Suprapubic skin (tissue), 4 donors: ENCODE data around the gene FKBP3. TPM values are rescaled to one million over a fixed set of nuclear protein-coding genes. Genes with fewer than 3 reads are reported as not detected.

Experiments
- DNase-seq, 2 donors: peaks; one replicate each; pipeline ENCODE4 v3.0.0-alpha.2; 2019; ENCODE audit warnings: low spot score in 2 of 2
- H3K27ac ChIP-seq: fragments of 200-600 bp; sonication (generic); one replicate; pipeline ENCODE4 v1.5.1; 2019
- H3K27me3 ChIP-seq: fragments of 200-600 bp; sonication (generic); one replicate; pipeline ENCODE4 v1.5.1; 2019
- H3K36me3 ChIP-seq: fragments of 200-600 bp; sonication (generic); one replicate; pipeline ENCODE4 v1.5.1; 2019
- H3K4me1 ChIP-seq: fragments of 200-600 bp; sonication (generic); one replicate; pipeline ENCODE4 v1.5.1; 2019
- H3K4me3 ChIP-seq: fragments of 200-600 bp; sonication (generic); one replicate; pipeline ENCODE4 v1.5.1; 2019; ENCODE audit warnings: mild to moderate bottlenecking
- H3K9me3 ChIP-seq: fragments of 200-600 bp; sonication (generic); one replicate; pipeline ENCODE4 v1.5.1; 2019
- CTCF ChIP-seq, 2 donors: fragments of 200-600 bp in 1 of 2; fragments of 450-650 bp in 1 of 2; sonication (generic) in 1 of 2; IDR thresholded peaks; one replicate each; pipeline ENCODE4 v1.5.1; 2016 to 2019; ENCODE audit warnings: antibody characterized with exemption in 2 of 2, mild to moderate bottlenecking in 1 of 2, moderate library complexity in 1 of 2
- EP300 ChIP-seq: sonication (generic); formaldehyde crosslinking; IDR thresholded peaks from one replicate; pipeline ENCODE4 v1.6.1; 2017; ENCODE audit warnings: antibody characterized with exemption
- POLR2A ChIP-seq, 2 donors: fragments of 450-650 bp; IDR thresholded peaks; one replicate each; pipeline ENCODE4 v1.6.1; 2017; ENCODE audit warnings: antibody characterized with exemption in 2 of 2, mild to moderate bottlenecking in 2 of 2, moderate library complexity in 2 of 2
- POLR2AphosphoS5 ChIP-seq, 3 donors: sonication (generic); formaldehyde crosslinking; IDR thresholded peaks; one replicate each; pipeline ENCODE4 v1.6.1; 2017; ENCODE audit warnings: antibody characterized with exemption in 3 of 3
- WGBS: methylation state at CpG from one replicate; pipeline ENCODE4 v1.1.5; 2018; 5-methylcytosine and 5-hydroxymethylcytosine counted together
- total RNA-seq, 4 donors: library from RNA; depleted of rRNA; stranded (reverse); fragments of >200 nt; gene quantifications; one replicate each; pipeline ENCODE4 v1.1.0, GENCODE V29; 2016

The FKBP3 gene
- total RNA-seq, 4 donors from 2014 or later, result 19.4 to 47.1 (median 22.0) TPM

GRCh38 chr14:45128963-45129629 lies 5.2 kb downstream of the FKBP3 start:
- no peak for DNase-seq
- TF ChIP-seq POLR2A (IDR thresholded peaks at IDR 0.05), result no peak
- no peak for TF ChIP-seq POLR2AphosphoS5 (IDR thresholded peaks at IDR 0.05)
- no peak for TF ChIP-seq EP300
- Histone ChIP-seq H3K4me3 (no peak overlapping the region), H3K4me1 (peaks cover 19% of the 10 kb centered on the region), H3K27me3 (no peaks in the 10 kb centered on the region), H3K9me3 (no peaks in the 10 kb centered on the region), H3K36me3 (peaks cover 29% of the 10 kb centered on the region), H3K27ac (no peak overlapping the region)
- 90% methylated on average over 1 of the region's 1 CpG for WGBS

- Histone ChIP-seq H3K4me3 (no peak overlapping the region), H3K9me3 (no peaks in the 10 kb centered on the region), H3K27ac (no peak overlapping the region), H3K27me3 (no peaks in the 10 kb centered on the region), H3K4me1 (no peaks in the 10 kb centered on the region), H3K36me3 (peaks cover 57% of the 10 kb centered on the region)
- WGBS, result 96% methylated on average over 2 of the region's 2 CpGs
- no peak for DNase-seq
- TF ChIP-seq CTCF (IDR thresholded peaks at IDR 0.05), result no peak
- TF ChIP-seq POLR2AphosphoS5 (IDR thresholded peaks at IDR 0.05), result no peak
- no peak for TF ChIP-seq POLR2A (IDR thresholded peaks at IDR 0.05)
- TF ChIP-seq EP300, result no peak
Measured at GRCh38 chr14:45125754-45126153, 8.5 kb downstream of the FKBP3 start.

DNA sequence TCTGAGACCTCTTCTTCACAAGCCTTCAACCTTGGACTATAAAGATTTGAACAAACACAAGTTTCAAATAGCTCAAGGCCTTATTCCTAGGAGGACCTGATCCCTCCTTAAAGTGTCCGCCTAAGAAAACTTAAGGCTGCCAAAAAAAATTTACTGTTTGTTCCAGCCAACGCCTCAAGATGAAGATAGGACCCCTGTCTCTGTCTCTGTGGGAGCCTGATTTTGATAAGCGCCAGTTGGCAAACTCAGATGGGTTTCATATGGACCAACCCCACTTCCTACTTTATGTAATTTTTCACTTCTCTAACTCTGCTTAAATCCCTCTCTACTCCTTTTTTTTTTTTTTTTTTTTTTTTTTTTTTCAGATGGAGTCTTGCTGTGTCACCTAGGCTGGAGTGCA lies 11.0 kb downstream of the FKBP3 start:
- Histone ChIP-seq H3K27me3 (no peaks in the 10 kb centered on the region), H3K9me3 (no peaks in the 10 kb centered on the region), H3K27ac (no peak overlapping the region), H3K4me1 (no peaks in the 10 kb centered on the region), H3K36me3 (peaks cover 78% of the 10 kb centered on the region), H3K4me3 (no peak overlapping the region)
- WGBS, result 98% methylated on average over 3 of the region's 3 CpGs
- TF ChIP-seq EP300 (no peak), POLR2A (IDR thresholded peaks at IDR 0.05) (no peak), POLR2AphosphoS5 (IDR thresholded peaks at IDR 0.05) (no peak), CTCF (IDR thresholded peaks at IDR 0.05) (no peak)
- DNase-seq, result no peak

GRCh38 chr14:45120096-45120495 lies 14.2 kb downstream of the FKBP3 start:
- Histone ChIP-seq H3K27ac (no peak overlapping the region), H3K36me3 (peaks cover 88% of the 10 kb centered on the region), H3K27me3 (no peaks in the 10 kb centered on the region), H3K4me1 (no peaks in the 10 kb centered on the region), H3K4me3 (no peak overlapping the region), H3K9me3 (no peaks in the 10 kb centered on the region)
- TF ChIP-seq EP300, result no peak
- TF ChIP-seq POLR2AphosphoS5 (IDR thresholded peaks at IDR 0.05), result no peak
- TF ChIP-seq POLR2A (IDR thresholded peaks at IDR 0.05), result no peak
- TF ChIP-seq CTCF (IDR thresholded peaks at IDR 0.05), result no peak
- DNase-seq, result no peak
- 80% methylated on average over 1 of the region's 1 CpG for WGBS

DNA sequence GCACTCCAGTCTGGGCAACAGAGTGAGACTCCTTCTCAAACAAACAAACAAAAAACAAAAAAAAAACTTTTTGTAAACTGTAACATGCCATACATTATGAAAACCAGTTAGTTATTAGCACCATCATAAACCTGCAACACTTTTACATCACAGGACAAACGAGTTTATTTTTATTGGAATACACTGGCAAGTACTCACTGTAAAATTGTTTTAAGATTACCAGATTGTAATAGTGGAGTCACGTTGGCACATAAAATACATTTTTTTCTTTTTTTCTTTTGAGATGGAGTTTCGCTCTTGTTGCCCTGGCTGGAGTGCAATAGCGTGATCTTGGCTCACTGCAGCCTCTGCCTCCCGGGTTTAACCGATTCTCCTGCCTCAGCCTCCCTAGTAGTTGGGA lies 15.7 kb downstream of the FKBP3 start:
- Histone ChIP-seq H3K4me3 (no peak overlapping the region), H3K27me3 (no peaks in the 10 kb centered on the region), H3K9me3 (no peaks in the 10 kb centered on the region), H3K4me1 (no peaks in the 10 kb centered on the region), H3K36me3 (peaks cover 83% of the 10 kb centered on the region), H3K27ac (no peak overlapping the region)
- no peak for DNase-seq
- WGBS, result 87% methylated on average over 6 of the region's 6 CpGs
- TF ChIP-seq POLR2AphosphoS5 (IDR thresholded peaks at IDR 0.05) (no peak), CTCF (IDR thresholded peaks at IDR 0.05) (no peak), POLR2A (IDR thresholded peaks at IDR 0.05) (no peak), EP300 (no peak)

GRCh38 chr14:45114327-45114726 lies 20.0 kb downstream of the FKBP3 start:
- 81% methylated on average over 3 of the region's 3 CpGs for WGBS
- Histone ChIP-seq H3K4me3 (no peak overlapping the region), H3K36me3 (peaks cover 69% of the 10 kb centered on the region), H3K27ac (no peak overlapping the region), H3K27me3 (no peaks in the 10 kb centered on the region), H3K4me1 (no peaks in the 10 kb centered on the region), H3K9me3 (no peaks in the 10 kb centered on the region)
- TF ChIP-seq CTCF (IDR thresholded peaks at IDR 0.05) (no peak), POLR2AphosphoS5 (IDR thresholded peaks at IDR 0.05) (no peak), POLR2A (IDR thresholded peaks at IDR 0.05) (no peak), EP300 (no peak)
- DNase-seq, result no peak
